Sciatic nerve (tissue), 2 donors: ENCODE results near the gene C21orf58. TPM values are rescaled to one million over a fixed set of nuclear protein-coding genes. Genes with fewer than 3 reads are reported as not detected.

Experiments used
- ATAC-seq: fragments of 200-7000 bp; cut with Tn5 transposase; one replicate; pipeline ENCODE4 v1.9.1; 2020; ENCODE audit warnings: mild to moderate bottlenecking, moderate library complexity
- DNase-seq: peaks from one replicate; pipeline ENCODE4 v3.0.0-alpha.2; 2020; ENCODE audit warnings: low spot score
- intact Hi-C: fragments of 100-400 bp; cut with DNase I; formaldehyde crosslinking; loops from one replicate; pipeline ENCODE4 v1.14.2; 2022
- total RNA-seq: library from RNA; stranded (reverse); fragmentation: NEBNext Ultra II Directional; extraction: Animal tissue kit (Norgen Biotek cat#: 25700); gene quantifications from one replicate; pipeline ENCODE4 v1.2.1, GENCODE V29; 2021
- donor health status: DM: no; HTN: no; CAD: no.
- donor health status: DM: no; HTN: no; CAD: no.

C21orf58 gene
- total RNA-seq, 1 donor from 2014 or later: 4.4 TPM

DNA sequence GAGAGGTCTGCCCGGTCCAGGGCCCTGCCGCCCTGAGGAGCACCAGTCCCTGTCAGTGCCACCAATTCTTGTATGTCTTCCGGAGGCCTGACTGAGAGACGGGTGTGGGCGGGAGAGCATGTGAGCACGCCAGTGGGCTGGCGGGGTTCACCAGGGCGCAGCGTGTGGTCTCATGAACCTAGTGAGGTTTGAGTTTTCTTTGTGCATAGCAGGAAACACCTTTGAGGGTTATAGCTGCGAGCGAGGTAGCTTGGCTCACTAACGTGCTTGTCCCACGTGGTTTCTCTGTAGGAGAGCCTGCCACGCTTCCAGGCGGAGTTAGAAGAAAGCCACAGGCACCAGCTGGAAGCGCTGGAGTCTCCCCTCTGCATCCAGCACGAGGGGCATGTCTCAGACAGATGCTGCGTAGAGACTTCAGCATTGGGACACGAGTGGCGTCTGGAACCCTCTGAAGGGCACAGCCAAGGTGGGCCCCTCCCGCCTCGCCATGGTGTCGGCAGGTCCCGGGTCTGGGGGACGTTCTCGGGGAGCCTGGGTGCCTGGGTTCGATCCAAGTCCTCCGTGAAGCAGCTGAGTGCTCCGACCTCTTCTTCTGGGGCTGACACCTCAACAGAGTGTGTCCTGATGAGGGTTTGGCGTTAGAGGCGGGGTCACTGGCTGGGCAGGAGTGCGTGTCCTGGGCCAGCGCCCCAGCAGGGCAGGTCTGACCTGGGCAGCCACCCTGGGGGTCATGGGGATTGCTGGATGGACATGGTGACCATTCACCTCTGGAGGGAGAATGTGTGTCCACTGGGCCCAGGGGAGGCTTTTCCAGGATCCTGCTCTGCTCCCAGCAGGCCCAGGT lies 31.7 kb upstream of the C21orf58 start:
- intact Hi-C loops: no loop called here
- DNase-seq (no peak), ATAC-seq (no peak)

DNA sequence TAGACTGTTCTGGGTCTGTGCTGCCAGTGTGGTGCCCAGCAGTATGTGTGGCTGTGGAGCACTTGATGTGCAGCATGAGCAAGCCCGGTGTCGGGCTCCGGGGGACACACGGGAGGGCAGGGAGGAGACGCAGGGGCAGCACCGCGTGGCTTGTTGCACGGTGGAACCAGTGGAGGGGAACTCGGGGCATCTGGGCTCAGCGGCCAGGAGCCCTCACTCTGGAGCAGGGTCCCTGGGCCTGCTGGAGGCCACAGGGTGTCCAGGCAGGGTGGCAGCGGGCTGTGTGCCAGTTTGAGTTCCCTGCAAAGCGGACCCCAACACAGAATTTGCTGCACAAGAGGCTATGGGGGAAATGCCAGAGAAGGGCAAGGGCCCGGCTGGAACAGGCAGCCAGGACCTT lies 30.8 kb upstream of the C21orf58 start:
- DNase-seq: no peak
- intact Hi-C loops: no loop called here
- no peak for ATAC-seq

DNA sequence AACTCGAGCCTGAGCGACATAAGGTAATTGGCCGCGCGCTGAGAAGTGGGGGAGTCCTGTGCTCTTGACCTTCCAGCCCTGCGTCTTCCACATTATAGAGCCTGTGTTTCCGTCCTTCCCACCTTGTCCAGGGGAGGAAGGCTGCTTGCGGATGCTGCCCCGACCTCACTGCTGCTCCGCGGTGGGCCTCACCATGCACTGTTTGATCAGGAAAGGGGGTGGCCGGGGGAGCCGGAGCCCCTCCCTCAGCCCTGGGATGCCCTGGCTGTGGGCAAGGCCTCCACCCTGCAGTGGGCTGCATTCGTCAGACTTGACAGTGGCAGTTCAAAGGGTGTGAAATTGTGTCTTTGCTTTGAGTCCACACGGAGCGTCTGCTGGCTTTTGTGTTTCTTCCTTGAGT lies 30.4 kb upstream of the C21orf58 start:
- ATAC-seq (no peak), DNase-seq (no peak)
- intact Hi-C loops: no loop called here

DNA sequence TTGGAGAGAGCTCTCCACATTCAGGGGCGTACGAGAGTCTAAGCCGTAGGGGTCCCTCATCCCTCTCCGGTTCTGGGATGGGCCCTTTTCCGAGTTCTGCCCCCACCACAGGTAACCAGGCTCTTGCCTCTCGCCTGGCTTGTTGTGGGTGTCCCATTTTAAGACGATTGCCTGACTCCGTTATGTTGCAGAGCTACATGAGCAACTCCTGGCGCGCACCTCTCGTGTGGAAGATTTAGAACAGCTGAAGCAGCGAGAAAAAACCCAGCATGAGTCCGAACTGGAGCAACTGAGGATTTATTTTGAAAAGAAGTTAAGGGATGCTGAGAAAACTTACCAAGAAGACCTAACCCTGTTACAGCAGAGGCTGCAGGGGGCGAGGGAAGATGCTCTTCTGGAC lies 29.2 kb upstream of the C21orf58 start:
- DNase-seq (no peak), ATAC-seq (no peak)
- intact Hi-C loops: no loop called here

DNA sequence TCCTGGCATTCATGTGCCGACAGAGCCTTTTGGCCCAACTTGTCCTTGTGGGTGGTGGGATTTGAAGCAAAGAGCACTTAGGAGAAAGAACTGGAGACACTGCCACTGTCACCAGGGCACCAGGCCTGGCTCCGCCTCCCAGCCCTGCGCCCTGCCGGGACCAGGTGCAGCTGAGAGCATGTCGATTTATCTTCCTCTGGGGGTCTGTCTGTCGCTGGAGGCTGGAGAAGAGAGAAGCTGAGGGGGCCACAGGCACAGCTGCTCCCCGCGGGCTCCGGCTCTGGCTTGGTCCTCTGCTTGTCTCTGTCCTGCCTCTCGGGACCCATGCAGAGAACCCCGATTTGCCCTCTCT lies 28.5 kb upstream of the C21orf58 start:
- DNase-seq (no peak), ATAC-seq (no peak)
- intact Hi-C loops: no loop called here

DNA sequence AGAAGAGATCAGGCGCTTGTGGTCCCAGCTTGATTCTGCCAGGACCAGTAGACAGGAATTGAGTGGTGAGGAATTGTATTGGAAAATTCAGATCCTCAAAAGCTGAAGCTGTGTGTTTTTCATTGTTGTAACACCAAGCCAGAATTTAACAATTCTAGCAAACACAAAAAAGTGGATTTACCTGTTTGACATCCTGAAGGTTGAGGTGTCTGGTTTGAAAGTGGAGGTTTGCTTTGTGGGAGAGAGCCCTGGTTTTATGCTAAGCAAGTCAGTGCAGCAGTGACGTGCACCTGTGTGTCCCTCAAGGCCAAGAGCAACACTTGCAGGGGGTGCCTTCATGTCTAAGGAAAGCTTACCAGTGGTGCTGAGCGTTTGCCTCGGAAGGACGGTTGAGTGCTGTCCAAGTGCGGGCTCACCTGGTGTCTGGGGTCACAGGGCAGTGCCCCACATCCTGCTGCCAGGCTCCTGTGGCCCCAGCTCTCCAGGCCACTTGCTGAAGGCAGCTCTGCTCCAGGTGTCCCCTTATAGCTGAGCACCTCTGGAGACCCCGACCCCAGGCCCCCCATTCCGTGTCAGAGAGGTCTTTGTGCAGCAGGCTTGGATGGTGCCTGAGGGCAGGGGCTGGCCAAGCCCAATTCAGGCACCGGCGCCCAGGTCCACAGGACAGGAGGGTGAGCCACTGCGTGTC lies 27.9 kb upstream of the C21orf58 start:
- ATAC-seq: no peak
- intact Hi-C loops: no loop called here

DNA sequence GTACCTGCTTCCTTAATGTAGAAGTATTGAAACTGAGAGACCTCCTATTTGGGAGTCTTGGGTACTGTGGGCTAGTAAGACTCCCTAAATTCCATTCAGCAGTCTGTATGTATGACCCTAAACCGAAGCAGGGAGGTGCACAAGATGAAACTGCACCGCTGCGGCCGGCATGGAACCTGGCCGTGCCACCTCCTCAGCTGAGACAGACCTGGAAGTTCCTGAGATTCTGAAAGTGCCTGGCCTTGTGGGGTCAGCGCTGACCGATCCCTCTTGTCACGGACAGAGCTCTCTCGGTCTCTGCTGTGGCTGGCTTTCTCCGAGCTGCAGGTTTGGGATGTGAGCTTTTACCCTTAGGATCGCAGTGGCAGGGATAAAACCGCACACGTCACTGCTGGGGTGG lies 27.3 kb upstream of the C21orf58 start:
- ATAC-seq: no peak
- intact Hi-C loops: no loop called here
- DNase-seq: no peak

More for the DNA sequence above, 27.9 kb upstream of the C21orf58 start:
- DNase-seq: no peak

DNA sequence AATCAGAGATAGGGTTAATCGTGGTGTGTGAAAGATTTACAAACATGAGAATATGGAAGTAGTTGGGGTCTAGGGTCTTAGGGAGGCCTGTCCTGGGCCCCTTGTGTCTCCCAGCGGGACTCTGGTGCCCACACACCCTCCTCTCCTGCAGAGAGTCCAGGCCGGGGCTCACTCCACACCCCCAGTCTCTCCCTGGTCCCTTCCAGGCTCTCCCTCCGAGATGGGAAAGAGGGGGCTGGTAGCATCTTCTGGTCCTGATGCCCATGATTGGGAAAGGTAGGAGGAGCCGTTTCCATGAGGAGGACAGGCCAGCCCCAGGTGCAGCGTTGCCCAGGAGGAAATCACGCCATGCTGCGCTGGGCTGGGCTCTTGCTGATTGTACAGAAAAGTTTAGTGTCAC lies 26.9 kb upstream of the C21orf58 start:
- no peak for DNase-seq

DNA sequence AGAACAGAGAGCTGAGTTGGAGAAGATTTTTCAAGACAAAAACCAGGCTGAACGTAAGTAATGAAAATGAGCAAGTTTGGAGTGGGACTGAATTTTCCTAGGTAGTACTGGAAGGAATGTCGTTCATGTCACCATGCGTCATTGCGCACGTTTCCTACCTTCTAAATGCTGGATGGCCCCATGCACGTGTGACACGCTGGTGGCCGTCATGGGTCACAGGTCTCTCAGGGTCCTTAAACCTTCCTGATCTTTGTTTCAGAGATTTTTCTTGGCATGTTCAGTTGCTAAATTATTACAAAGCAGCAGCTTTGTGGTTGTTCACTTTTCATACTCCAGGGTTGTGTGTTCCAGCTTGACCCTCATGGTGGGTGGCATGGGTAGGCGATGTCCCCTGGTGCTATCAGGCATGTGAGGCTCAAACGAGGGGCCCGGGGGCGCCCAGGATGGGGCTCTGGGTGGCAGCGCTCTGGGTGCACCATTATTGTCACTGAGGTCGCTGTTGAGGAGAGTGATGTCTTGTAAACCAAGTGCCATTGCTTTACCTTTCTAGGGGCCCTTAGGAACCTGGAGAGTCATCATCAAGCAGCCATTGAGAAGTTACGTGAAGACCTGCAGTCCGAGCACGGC lies 25.6 kb upstream of the C21orf58 start:
- intact Hi-C loops: no loop called here
- ATAC-seq: no peak
- no peak for DNase-seq

More for the DNA sequence above, 26.9 kb upstream of the C21orf58 start:
- intact Hi-C loops: no loop called here
- no peak for ATAC-seq

DNA sequence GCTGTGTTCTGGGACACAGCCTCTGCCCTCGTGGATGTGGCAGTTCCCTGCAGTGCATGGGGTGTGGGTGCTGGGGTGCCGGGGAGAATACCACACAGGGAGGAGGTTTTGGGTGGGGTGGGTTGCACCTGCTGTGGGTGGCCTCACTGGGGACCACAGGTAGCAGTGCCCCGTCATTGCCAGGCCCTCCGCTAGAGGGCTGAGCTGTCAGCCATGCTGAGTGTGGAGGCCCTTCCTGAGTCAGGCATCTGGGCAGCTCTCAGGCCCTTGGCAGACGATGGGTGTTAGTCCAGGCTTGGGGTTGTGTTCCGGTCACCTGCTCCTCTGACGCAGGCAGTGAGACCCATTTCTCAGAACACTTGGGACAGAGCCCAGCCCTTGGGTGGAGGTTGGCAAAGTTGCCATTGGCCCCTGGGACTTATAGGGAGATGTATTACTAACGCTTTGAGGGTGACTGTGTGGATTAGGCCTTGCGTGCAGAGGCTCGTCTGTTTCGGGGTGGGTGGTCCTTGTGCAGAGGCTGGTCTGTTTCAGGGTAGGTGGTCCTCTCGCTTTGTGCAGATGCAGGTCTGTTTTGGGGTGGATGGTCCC lies 24.2 kb upstream of the C21orf58 start:
- peak; percentile 44 for ATAC-seq

DNA sequence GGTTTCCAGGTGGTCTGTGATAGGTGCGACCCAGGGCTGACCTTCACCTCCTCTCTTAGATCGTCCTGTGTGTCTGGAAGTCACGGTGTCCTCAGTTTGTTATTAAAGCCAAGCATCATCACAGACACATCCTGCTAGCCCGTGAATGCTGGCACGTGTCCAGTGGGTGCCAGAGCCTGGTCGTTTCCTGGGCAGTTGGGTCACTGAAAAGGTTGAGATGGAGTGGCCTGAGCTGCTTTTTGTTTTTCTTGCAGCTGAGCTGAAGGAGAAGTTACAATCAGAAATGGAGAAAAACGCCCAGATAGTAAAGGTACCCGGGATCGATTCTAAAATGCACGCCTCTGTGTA lies 23.5 kb upstream of the C21orf58 start:
- DNase-seq (no peak), ATAC-seq (no peak)
- intact Hi-C loops: no loop called here

More for the DNA sequence above, 24.2 kb upstream of the C21orf58 start:
- no peak for DNase-seq
- intact Hi-C loops: no loop called here

DNA sequence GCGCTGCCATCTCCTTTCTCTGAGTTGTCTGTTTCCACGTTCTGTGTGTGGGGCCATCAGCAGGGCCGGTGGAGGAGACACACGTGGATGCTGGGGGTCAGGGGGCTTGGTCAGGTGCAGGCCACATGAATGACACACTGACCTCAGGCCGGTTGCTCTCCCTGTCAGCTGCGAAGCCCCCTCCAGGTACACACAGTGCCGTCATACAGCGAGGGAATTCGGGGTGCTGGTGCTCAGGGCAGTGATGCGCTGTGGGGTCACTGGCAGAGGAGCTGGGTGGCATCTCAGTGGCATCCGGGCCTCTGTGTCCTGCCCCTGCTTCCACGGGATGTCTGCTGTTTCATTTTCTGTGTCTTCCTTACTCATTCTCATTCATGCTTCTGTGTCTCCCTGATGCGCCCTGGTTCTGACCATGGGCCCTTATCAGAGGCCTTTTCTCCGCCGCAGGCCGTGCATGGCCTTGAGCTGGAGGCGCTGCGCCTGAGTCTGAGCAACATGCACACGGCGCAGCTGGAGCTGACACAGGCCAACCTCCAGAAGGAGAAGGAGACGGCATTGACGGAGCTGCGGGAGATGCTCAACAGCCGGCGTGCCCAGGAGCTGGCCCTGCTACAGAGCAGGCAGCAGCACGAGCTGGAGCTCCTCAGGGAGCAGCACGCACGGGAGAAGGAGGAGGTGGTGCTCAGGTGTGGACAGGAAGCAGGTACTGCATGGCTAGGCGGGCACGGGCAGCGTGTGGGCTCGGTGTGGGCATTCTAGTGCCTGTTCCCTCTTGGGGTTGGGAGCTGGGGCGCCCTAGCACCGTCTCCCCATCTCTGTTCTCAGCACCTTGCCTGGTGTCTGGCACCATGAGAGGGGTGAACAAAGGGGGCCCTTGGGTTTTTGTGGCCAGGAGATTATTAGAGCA lies 22.9 kb upstream of the C21orf58 start:
- ATAC-seq (no peak), DNase-seq (no peak)
- intact Hi-C loops: no loop called here

DNA sequence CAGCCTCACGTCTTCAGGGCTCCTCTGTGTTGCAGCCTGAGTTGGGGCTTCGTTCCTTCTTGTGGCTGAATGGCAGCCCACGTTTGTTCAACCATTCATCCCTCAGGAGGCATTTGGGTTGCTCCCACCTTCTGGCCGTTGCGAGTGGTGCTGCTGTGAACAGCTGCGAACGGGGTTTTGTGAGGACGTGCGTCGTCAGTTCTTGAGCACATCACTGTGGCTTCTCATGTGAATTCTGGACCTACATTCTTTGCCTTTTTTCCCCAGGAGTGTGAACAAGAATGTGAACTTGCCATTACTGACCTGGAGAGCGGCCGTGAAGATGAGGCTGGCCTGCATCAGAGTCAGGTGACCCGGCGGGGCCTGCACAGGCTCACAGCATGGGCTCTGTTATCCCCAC lies 22.2 kb upstream of the C21orf58 start:
- intact Hi-C loops: no loop called here
- ATAC-seq (no peak), DNase-seq (no peak)

DNA sequence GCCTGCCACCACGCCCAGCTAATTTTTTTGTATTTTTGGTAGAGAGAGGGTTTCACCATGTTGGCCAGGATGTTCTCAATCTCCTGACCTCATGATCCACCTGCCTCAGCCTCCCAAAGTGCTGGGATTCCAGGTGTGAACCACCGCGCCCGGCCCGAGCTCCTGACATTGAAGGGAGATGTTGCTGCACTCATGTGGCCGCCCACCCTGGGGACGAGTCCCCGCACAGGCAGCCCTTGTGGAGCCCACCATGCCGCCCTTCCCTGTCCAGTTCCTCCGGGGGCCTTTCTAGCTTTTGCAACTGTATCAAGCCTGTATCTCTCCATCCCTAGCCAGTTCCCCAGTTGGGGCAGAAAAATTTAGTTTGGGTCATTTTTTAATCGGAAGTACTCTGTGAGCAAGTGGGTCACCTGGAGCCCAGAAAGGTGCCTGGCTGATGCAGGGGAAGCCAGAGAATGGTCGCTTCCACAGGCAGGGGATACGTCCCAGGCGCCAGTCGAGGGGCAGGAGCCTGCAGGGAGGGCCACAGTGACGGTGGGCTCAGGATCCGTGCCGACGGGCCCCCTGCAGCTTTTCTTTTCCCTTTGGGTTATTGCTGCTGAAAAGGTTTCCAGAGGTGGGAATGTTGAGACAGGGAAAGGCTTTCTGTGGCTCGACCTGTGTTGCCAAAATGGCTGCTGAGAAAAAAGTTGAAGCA lies 20.7 kb upstream of the C21orf58 start:
- intact Hi-C loops: no loop called here
- DNase-seq (no peak), ATAC-seq (no peak)

DNA sequence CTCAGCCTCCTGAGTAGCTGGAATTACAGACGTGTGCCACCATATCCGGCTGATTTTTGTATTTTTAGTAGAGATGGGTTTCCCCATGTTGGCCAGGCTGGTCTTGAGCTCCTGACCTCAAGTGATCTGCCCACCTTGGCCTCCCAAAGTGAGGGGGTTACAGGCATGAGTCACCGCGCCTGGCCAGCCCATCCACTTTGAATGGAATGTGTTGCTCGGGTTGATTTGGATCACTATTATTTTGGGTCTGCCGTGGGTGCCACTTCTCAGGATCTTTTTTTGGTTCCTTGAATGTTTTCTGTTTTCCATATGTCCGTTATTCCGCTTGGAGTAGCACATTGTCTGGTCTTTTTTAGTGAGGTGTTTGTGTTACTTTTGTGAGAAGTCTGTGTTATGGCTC lies 17.3 kb upstream of the C21orf58 start:
- intact Hi-C loops: no loop called here
- ATAC-seq: no peak

DNA sequence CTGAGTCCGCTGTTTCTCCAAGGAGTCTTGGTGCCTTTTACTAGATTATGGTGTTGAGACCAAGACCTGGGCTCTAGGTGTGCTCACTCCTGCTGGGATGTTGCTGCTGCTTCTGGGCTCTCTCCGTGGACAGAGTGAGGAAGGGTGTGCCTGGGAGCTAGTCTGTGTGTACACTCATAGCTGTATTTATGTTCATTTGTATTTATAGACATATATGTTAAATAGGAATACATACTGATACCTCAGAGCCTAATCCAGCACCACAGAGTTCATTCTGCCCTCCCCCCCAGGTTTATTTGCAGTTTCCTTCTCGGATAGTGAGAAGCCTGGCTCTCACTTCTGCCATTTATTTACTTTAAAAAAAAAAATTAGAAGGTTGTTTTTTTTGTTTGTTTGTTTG lies 12.9 kb upstream of the C21orf58 start:
- no peak for DNase-seq
- ATAC-seq: no peak
- intact Hi-C loops: no loop called here

More for the DNA sequence above, 17.3 kb upstream of the C21orf58 start:
- DNase-seq: no peak

DNA sequence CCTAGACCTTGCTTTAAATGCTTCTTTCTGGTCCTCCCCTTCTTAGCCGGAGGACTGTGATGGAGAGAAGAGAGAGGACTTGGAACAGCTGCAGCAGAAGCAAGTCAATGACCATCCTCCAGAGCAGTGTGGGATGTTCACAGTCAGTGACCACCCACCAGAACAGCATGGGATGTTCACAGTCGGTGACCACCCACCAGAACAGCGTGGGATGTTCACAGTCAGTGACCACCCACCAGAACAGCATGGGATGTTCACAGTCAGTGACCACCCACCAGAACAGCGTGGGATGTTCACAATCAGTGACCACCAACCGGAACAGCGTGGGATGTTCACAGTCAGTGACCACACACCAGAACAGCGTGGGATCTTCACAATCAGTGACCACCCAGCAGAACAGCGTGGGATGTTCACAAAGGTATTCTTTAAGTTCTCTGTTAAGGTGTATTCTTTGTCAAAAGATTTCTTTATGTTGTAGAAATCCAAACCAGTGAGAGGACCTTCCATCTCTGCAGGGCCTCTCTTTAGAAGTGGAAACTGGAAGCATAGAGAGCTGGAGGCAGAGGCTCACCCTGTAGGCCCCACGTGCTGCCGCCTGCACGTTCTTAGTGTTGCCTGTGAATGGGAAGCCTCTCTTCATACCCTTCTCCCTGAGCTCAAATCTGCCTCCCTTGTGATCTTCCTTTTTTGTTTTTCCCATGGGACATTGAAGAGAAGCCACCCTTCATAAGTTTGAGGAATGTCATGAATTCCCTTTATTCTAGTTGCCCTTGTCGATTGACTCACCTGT lies 10.9 kb upstream of the C21orf58 start:
- intact Hi-C loops: no loop called here
- no peak for ATAC-seq
- DNase-seq: no peak

DNA sequence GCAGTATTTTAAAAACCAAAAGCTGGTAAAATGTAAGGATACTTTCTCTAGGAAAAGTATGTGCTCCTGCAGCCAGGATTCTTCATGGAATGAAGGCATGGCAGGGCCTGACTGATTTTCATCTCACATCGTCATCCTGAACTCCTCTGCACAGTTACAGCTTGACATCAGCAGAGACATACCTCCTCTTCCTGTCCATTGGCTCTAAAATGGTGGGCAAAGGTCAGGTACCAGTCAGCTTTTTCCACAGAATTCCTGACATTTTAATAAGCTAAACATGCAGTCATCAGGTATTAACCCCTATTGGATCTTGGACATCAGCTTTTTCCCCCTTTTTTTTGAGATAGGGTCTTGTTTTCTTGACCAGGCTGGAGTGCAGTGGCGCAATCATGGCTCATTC lies 6.1 kb upstream of the C21orf58 start:
- ATAC-seq (no peak), DNase-seq (no peak)
- intact Hi-C loops: no loop called here
